GM21737 (cell line): ENCODE data around the gene SGSM1.
"Not testable (repeated sequence)": the region's sequence is repeated elsewhere in the genome, so short reads cannot be mapped to it uniquely, and the experiment has no call there.

Experiments
- ATAC-seq: cut with Tn5 transposase; IDR thresholded peaks from one replicate; pipeline ENCODE4 v1.9.1; 2021; ENCODE audit warnings: mild to moderate bottlenecking, moderate library complexity; ENCODE audit not compliant: unreplicated experiment

Gene SGSM1

DNA sequence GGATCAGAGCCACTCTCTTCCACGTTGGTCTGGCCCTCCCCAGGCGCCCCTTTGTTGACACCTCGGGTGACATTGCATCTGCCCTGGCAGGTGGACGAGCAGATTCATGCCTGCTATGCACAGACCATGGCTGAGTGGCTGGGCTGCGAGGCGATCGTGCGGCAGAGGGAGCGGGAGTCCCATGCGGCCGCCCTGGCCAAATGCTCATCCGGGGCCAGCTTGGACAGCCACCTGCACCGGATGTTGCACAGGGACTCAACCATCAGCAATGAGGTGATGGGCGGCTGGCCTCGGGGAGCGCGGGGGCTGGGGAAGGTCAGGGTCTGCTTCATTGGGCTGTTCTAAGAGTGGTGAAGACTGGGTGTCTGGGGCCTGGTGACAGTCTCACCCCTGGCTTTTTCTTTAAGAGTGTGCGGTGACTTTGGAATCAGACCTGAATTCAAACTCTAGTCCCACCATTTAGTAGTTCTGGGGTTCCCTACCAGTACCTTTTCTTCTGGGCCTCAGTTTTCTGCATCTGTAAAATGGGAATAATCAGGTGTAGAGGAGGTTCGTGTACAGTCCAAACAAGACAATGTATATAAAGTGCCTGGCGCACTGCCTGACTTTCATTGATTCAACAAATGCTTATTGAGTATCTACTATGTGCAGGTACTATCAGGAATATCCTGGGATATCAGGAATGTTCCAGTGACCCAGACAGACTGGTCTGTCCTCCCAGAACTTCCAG, 87.5 kb downstream of the SGSM1 start:
- ATAC-seq: no peak

GRCh38 chr22:24894220-24894975, 88.4 kb downstream of the SGSM1 start:
- no peak for ATAC-seq

- no peak for ATAC-seq
Measured at GRCh38 chr22:24894998-24895397, 89.0 kb downstream of the SGSM1 start.

DNA sequence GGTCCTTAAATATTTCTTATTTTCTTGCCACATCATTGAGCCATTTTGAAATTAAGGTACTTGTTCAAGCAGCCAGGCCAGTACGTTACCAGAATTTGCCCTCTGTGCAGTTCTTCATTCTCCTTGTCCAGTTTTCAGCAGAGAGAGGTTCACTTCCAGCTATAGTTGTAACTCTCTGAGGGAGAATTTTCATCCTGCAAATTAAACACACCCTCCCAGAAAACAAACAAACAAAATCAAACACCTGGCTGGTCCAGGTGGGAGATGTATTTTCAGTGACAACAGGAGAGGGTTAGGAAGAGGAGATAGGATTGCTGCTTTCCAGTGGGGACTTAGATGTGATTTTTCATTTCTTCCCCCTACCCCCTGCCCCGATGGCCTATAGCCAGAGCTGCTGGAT, 95.4 kb downstream of the SGSM1 start:
- ATAC-seq: no peak

GRCh38 chr22:24905909-24906308, 99.9 kb downstream of the SGSM1 start:
- ATAC-seq: no peak

DNA sequence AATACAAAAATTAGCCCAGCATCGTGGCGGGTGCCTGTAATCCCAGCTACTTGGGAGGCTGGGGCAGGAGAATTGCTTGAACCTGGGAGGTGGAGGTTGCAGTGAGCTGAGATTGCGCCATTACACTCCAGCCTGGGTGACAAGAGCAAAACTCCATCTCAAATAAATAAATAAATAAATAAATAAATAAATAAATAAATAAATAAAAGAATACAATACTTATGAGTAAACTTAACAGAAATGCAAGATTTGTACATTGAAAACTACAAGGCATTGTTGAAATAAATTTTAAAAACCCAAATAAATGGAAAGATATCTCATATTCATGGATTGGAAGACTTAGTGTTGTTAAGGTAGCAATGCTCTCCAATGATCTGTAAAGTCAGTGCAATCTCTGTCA, 101.1 kb downstream of the SGSM1 start:
- ATAC-seq: not testable (repeated sequence)

DNA sequence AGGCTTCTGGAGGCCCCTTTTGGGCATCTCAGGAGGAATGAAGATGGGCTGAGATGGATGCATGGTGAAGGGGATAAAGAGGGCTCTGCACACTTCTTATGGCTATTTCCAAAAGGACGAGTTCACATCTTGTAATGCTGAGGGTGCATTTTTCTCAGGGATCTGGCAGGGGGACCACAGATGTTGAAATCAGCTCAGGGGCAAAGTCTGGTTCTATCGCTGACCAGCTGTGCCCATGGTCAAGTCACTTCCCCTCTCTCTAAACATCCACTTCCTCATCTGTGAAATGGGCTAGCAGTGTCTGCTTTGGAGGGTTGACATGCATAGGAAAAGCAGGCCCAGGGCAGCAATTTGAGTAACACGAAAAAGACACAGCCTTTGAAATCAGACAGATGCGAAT, 114.0 kb downstream of the SGSM1 start:
- ATAC-seq: no peak

DNA sequence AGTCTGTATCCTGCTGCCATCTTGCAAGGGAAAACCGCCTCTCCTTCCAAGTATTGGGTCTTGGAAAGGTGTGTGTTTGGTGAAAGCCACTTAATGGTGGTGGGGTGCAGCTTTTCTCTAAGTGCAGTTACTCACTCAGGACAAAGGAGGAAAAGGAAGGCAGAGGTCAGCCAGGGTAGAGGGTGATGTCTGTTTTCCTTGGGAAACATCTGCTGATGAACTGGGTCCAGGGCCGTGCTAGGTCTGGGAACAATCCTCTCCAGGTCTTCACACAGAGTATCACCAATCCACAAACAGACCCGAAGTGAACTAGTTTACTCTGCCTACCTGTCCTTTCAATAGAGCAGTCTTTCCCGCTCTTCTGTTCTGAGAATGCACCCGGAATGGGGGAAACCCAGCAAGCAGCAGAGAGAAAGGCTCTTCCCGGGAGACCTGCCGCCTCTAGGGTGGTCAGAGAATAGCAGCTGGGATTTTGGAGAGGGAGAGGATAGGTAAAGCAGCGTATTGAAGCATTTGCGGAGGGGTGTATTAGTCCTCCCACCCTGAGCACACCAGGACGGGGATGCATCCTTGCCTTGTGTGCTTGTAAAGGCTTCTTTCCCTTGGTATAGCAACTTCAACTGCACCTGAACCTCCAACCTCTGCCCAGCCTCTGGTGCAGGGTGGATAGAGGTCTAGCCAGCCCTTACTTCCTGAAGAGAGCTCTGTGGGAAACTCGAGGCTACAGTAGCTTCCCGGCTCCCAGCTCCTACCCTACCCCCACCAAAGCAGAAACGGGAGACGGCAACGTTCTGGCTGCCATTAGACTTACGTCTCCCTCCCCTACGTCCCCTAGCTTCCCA, 119.8 kb downstream of the SGSM1 start:
- ATAC-seq: no peak

DNA sequence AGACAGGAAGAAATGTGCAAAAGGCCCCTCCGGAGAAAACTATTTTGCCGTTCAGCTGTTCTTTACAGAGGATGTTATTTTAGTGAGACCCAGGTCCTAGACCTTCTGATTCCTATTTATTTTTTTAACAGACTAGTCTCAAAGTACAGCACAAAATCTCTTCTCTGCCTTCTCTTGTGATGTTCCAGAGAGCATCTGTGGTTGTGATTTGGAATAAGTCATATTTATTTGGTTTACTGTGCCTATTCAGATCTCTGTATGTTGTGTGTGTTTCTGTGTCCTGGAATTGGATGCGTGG, 120.4 kb downstream of the SGSM1 start:
- ATAC-seq: no peak

DNA sequence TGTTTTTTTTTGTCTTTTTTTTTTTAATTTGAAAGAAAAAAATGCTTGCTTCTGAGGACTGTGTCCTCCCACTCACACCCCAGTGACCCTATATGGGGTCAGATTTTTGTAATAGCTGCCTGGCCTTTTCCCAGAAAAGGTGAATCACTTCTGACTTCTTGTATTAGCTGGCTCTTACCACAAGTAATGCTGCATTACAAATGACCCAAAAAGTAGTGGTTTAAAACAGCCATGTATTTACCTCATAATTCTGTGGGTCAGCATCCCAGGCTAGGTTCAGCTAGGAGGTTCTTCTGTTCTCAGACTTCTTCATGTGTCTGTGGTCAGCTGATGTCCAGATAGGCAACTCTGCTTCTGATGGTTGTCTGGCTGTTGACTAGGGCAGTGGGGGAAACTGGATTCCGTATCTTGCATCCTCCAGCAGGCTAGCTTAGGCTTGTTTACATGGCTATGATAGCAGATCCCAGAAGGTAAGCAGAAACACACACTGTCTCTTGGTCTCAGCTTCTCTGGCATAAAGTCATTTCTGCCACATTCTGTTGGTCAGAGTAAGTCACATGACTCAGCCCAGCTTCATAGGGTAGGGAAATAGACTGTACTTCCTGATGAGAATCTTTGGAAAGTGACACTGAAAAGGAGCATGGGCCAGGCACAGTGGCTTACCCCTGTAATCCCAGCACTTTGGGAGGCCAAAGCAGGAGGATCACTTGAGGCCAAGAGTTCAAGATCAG, 121.0 kb downstream of the SGSM1 start:
- no peak for ATAC-seq

- ATAC-seq: no peak
Measured at GRCh38 chr22:24928322-24928721, 122.3 kb downstream of the SGSM1 start.

DNA sequence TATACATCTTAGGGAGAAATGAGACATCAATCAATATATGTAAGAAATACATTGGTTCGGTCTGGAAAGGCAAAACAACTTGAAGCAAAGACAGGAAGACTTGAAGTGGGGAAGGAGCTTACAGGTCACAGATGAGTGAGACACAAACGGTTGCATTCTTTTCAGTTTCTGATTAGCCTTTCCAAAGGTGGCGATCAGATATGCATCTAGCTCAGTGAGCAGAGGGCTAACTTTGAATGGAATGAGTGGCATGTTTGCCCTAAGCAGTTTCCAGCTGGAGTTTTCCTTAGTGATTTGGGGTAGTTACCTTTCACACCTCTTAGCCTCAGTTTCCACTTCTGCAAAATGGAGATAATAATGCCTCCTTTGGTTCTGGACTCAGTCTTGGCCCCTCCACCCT, 124.7 kb downstream of the SGSM1 start:
- ATAC-seq: no peak

- ATAC-seq: no peak
Measured at GRCh38 chr22:24935771-24936483, 129.9 kb downstream of the SGSM1 start.

DNA sequence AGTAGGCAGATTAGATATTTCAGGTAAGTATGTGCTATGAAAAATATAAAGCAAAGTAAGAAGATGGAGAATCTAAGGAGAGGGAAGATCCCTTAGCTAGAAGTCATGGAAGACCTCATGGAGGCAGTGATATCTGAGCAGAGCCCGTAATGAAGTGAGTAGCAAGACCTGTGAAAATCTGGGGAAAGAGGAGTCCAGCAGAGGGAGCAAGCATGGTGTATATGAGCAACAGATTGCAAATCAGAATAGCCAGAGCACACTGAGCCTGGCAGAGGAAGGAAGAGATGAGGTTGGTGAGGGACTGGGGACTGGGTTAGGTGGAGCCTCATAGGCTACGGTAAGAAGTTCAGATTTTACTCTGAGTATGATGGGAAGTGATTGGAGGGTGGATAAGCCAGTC, 131.1 kb downstream of the SGSM1 start:
- ATAC-seq: no peak

- no peak for ATAC-seq
Measured at GRCh38 chr22:24938741-24939341, 132.8 kb downstream of the SGSM1 start.

DNA sequence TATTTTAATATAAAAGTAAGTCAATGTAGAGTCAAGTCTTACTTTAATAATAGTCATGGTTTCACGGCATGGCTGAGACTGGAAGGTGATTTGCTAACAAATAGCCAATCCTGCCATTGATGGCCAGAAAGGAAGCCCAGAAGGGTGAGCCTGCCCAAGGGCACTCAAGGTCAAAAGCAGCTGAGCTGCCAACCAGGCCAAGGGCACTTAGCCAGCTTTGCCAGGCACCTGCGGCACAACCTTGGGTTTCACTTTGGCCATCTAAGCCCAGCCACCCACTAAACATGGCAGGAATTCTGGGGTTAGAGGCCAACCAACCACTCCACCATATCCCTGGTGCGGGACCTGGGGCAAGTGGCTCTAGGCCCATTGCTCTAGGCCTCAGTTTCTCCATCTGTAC, 136.3 kb downstream of the SGSM1 start:
- ATAC-seq: no peak

GRCh38 chr22:24944217-24944937, 138.4 kb downstream of the SGSM1 start:
- ATAC-seq: no peak

GRCh38 chr22:24945430-24945829, 139.4 kb downstream of the SGSM1 start:
- ATAC-seq: no peak

GRCh38 chr22:24947383-24947782, 141.4 kb downstream of the SGSM1 start:
- ATAC-seq: no peak
